ENCODE data around the gene PLA2G2E.

Gene PLA2G2E

GRCh38 chr1:19920132-19920710 is 3.2 kb downstream of the PLA2G2E start:
- TF ChIP-seq RAD21 (IDR thresholded peaks at IDR 0.05; ENCODE audit: low read depth), result no peak
- TF ChIP-seq TAF1 (IDR thresholded peaks at IDR 0.05; ENCODE audit: low read depth), result no peak

GRCh38 chr1:19918057-19918456 is 5.4 kb downstream of the PLA2G2E start:
- no peak for TF ChIP-seq CREB1 (IDR thresholded peaks at IDR 0.05; ENCODE audit: low read depth)
- TF ChIP-seq RAD21 (IDR thresholded peaks at IDR 0.05; ENCODE audit: low read depth), result peak; percentile 96

DNA sequence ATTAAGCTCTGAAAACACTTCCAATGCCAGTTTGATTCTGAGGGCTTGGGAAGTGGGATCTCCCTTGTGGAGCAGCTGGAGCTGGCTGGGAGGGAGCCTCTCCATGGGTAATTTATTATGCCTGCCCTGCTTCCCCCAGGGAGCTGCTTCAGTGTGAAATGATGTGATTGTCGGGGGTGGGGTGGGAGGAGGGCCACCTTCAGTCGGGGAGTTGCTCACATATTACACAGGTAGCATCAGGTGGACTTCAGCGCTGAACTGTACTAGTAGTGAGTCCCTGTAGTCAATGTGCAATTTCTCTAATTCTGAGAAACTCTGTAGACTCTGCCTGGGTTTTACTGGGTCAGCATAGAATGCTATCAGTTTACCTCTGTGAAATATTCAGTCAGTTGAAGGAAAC is 12.8 kb downstream of the PLA2G2E start:
- TF ChIP-seq EGR1 (IDR thresholded peaks at IDR 0.05), result no peak
- TF ChIP-seq, protein P1, sequence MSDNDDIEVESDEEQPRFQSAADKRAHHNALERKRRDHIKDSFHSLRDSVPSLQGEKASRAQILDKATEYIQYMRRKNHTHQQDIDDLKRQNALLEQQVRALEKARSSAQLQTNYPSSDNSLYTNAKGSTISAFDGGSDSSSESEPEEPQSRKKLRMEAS (IDR thresholded peaks at IDR 0.05), result no peak
- TF ChIP-seq, protein P2, sequence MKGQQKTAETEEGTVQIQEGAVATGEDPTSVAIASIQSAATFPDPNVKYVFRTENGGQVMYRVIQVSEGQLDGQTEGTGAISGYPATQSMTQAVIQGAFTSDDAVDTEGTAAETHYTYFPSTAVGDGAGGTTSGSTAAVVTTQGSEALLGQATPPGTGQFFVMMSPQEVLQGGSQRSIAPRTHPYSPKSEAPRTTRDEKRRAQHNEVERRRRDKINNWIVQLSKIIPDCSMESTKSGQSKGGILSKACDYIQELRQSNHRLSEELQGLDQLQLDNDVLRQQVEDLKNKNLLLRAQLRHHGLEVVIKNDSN (IDR thresholded peaks at IDR 0.05), result no peak
- no peak for TF ChIP-seq FOXM1 (IDR thresholded peaks at IDR 0.05; ENCODE audit: borderline replicate concordance, low read depth)
- TF ChIP-seq RAD21 (IDR thresholded peaks at IDR 0.05; ENCODE audit: low read depth), result no peak

- TF ChIP-seq EP300 (IDR thresholded peaks at IDR 0.05; ENCODE audit: borderline replicate concordance) (no peak), TEAD4 (IDR thresholded peaks at IDR 0.05) (no peak), FOXM1 (IDR thresholded peaks at IDR 0.05; ENCODE audit: borderline replicate concordance, low read depth) (no peak), EGR1 (IDR thresholded peaks at IDR 0.05) (no peak), NFIC (IDR thresholded peaks at IDR 0.05) (no peak)
- TF ChIP-seq, protein P2 (IDR thresholded peaks at IDR 0.05), result no peak
Observed at GRCh38 chr1:19909971-19910370, 13.4 kb downstream of the PLA2G2E start.

DNA sequence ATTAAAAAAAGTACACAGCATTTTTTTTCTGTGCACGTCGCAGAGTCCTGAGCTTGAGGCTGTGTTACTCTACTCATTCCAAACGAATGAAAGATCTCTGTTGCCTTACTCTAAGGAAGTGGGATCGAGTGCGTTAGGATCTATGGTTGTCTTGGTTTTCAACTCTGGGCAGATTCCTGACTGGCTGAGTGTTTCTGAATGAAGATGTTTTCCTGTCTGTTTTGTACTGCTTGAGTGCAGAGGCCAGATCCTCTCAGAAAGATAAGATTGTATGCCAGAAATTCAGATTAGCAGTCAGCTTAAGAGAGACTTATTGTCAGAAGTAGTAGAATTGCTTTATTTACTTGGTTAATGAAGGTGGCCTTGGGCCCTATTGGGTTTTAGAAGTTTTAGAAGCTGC is 14.0 kb downstream of the PLA2G2E start:
- TF ChIP-seq EP300 (IDR thresholded peaks at IDR 0.05; ENCODE audit: borderline replicate concordance) (no peak), ZBTB7A (IDR thresholded peaks at IDR 0.05; ENCODE audit: low read depth) (no peak)
- TF ChIP-seq, protein P3, sequence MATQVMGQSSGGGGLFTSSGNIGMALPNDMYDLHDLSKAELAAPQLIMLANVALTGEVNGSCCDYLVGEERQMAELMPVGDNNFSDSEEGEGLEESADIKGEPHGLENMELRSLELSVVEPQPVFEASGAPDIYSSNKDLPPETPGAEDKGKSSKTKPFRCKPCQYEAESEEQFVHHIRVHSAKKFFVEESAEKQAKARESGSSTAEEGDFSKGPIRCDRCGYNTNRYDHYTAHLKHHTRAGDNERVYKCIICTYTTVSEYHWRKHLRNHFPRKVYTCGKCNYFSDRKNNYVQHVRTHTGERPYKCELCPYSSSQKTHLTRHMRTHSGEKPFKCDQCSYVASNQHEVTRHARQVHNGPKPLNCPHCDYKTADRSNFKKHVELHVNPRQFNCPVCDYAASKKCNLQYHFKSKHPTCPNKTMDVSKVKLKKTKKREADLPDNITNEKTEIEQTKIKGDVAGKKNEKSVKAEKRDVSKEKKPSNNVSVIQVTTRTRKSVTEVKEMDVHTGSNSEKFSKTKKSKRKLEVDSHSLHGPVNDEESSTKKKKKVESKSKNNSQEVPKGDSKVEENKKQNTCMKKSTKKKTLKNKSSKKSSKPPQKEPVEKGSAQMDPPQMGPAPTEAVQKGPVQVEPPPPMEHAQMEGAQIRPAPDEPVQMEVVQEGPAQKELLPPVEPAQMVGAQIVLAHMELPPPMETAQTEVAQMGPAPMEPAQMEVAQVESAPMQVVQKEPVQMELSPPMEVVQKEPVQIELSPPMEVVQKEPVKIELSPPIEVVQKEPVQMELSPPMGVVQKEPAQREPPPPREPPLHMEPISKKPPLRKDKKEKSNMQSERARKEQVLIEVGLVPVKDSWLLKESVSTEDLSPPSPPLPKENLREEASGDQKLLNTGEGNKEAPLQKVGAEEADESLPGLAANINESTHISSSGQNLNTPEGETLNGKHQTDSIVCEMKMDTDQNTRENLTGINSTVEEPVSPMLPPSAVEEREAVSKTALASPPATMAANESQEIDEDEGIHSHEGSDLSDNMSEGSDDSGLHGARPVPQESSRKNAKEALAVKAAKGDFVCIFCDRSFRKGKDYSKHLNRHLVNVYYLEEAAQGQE (IDR thresholded peaks at IDR 0.05; ENCODE audit: low read depth), result no peak

GRCh38 chr1:19907456-19907855 is 16.0 kb downstream of the PLA2G2E start:
- TF ChIP-seq EP300 (IDR thresholded peaks at IDR 0.05; ENCODE audit: borderline replicate concordance) (no peak), CREB1 (IDR thresholded peaks at IDR 0.05; ENCODE audit: low read depth) (no peak), NFIC (IDR thresholded peaks at IDR 0.05) (no peak), FOXM1 (IDR thresholded peaks at IDR 0.05; ENCODE audit: borderline replicate concordance, low read depth) (no peak), TCF12 (IDR thresholded peaks at IDR 0.05; ENCODE audit: low read depth) (no peak), EGR1 (IDR thresholded peaks at IDR 0.05) (no peak), ZBTB7A (IDR thresholded peaks at IDR 0.05; ENCODE audit: low read depth) (no peak)
- TF ChIP-seq, protein P2 (IDR thresholded peaks at IDR 0.05), result no peak

DNA sequence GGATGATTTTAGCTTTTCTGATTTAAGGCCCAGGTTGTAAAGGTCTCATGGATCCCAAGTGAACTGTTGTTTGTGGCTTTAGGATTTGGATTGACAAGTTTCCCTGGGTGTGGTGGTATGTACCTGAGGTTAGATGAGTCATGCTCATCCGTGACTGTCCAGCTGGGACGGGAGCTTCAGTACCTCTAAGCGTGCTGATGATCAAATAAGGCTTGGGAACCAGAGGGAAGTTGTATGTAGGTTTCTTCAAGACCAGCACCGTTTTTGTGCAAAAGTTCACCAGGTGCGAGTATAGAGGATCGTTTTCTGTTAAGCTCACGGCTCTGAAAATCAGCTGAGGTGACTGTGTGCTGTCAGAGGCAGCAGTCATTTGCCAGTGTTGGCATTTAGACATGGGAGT is 19.8 kb downstream of the PLA2G2E start:
- TF ChIP-seq TAF1 (IDR thresholded peaks at IDR 0.05; ENCODE audit: low read depth) (no peak), YY1 (IDR thresholded peaks at IDR 0.05; ENCODE audit: low read depth) (no peak), NFIC (IDR thresholded peaks at IDR 0.05) (no peak)

- TF ChIP-seq ZBTB7A (IDR thresholded peaks at IDR 0.05; ENCODE audit: low read depth), result no peak
- no peak for TF ChIP-seq CREB1 (IDR thresholded peaks at IDR 0.05; ENCODE audit: low read depth)
- no peak for TF ChIP-seq CEBPB (IDR thresholded peaks at IDR 0.05)
- TF ChIP-seq YY1 (IDR thresholded peaks at IDR 0.05; ENCODE audit: low read depth), result no peak
- no peak for TF ChIP-seq RAD21 (IDR thresholded peaks at IDR 0.05; ENCODE audit: low read depth)
- no peak for TF ChIP-seq TEAD4 (IDR thresholded peaks at IDR 0.05)
- no peak for TF ChIP-seq EP300 (IDR thresholded peaks at IDR 0.05; ENCODE audit: borderline replicate concordance)
- TF ChIP-seq, protein P1 (IDR thresholded peaks at IDR 0.05), result no peak
- no peak for TF ChIP-seq NFIC (IDR thresholded peaks at IDR 0.05)
- no peak for TF ChIP-seq TAF1 (IDR thresholded peaks at IDR 0.05; ENCODE audit: low read depth)
- TF ChIP-seq, protein P2 (IDR thresholded peaks at IDR 0.05), result no peak
- TF ChIP-seq EGR1 (IDR thresholded peaks at IDR 0.05), result no peak
- no peak for TF ChIP-seq FOXM1 (IDR thresholded peaks at IDR 0.05; ENCODE audit: borderline replicate concordance, low read depth)
- TF ChIP-seq, protein P3 (IDR thresholded peaks at IDR 0.05; ENCODE audit: low read depth), result no peak
- TF ChIP-seq TCF12 (IDR thresholded peaks at IDR 0.05; ENCODE audit: low read depth), result no peak
Observed at GRCh38 chr1:19901653-19902052, 21.8 kb downstream of the PLA2G2E start.

All from Ishikawa (cell line).